HepG2 (cell line): ENCODE data around the gene C1orf141. TPM values are rescaled to one million over a fixed set of nuclear protein-coding genes. Genes with fewer than 3 reads are reported as not detected.

Experiments
- ATAC-seq: fragments of 200-7000 bp; cut with Tn5 transposase; 3 replicates; pipeline ENCODE4 v1.9.1; 2020; ENCODE audit warnings: mild to moderate bottlenecking, moderate library complexity
- BruUV-seq: library from RNA; stranded (reverse); fragments of 400-500 nt; replicated peaks from 2 replicates; lab custom pipeline; 2021; lab: Mats Ljungman, UMichigan
- CTCF ChIA-PET: fragments of 300-600 bp; formaldehyde crosslinking; extraction: SDS; loops from one replicate; lab custom pipeline; 2021; ENCODE audit warnings: low total read pairs, inconsistent platforms, low intra/inter-chr PET ratio; lab: Yijun Ruan, JAX
- POLR2A ChIA-PET: fragments of 350-600 bp; sonication (Branson Sonifier 250); formaldehyde crosslinking; loops from one replicate; lab custom pipeline; 2020; ENCODE audit warnings: antibody characterized with exemption, inconsistent platforms; lab: Yijun Ruan, JAX
- DNase-seq: peaks from one replicate; pipeline ENCODE4 v3.0.0-alpha.2; 2015; ENCODE audit warnings: low spot score
- FAIRE-seq: peaks from 3 replicates; lab custom pipeline; 2011; peaks lifted over from hg19 to GRCh38; lab: Jason Lieb, UNC
- H2AFZ ChIP-seq: one replicate; pipeline ENCODE4 v1.6.1; 2011; ENCODE audit warnings: low read length, inconsistent platforms
- H3K27ac ChIP-seq: fragments of 300-600 bp; 3 replicates; pipeline ENCODE4 v1.8.0; 2011; ENCODE audit warnings: mixed run types, mild to moderate bottlenecking, mixed read lengths, low read length, inconsistent platforms; ENCODE audit not compliant: insufficient read depth; ENCODE audit errors: extremely low read length
- H3K27me3 ChIP-seq, 2 experiments: fragments of 200-600 bp in 1 of 2; 2 replicates in 1 of 2; 3 replicates in 1 of 2; pipeline versions ENCODE4 v1.6.0 to v1.8.0; 2011; ENCODE audit warnings: low read length in 2 of 2, mild to moderate bottlenecking in 2 of 2, moderate library complexity in 2 of 2, inconsistent platforms in 1 of 2; ENCODE audit not compliant: insufficient read depth in 2 of 2, control insufficient read depth in 1 of 2
- H3K36me3 ChIP-seq, 2 experiments: fragments of 200-600 bp in 1 of 2; replicated peaks in 1 of 2; 2 replicates in 1 of 2; 3 replicates in 1 of 2; pipeline versions ENCODE4 v1.5.1 to v1.8.0; 2011; ENCODE audit warnings: low read length in 2 of 2, inconsistent platforms in 1 of 2; ENCODE audit not compliant: insufficient read depth in 2 of 2, control insufficient read depth in 1 of 2
- H3K4me1 ChIP-seq: 2 replicates; pipeline ENCODE4 v1.5.1; 2012; ENCODE audit warnings: low read length, inconsistent platforms; ENCODE audit not compliant: insufficient read depth
- H3K4me2 ChIP-seq: 2 replicates; pipeline ENCODE4 v1.6.0; 2011; ENCODE audit warnings: low read depth, low read length, inconsistent platforms
- H3K4me3 ChIP-seq, 3 experiments: fragments of 200-600 bp in 1 of 3; sonication (generic), shearing (Covaris generic) in 1 of 3; replicated peaks in 1 of 3; 2 replicates each; pipeline ENCODE4 v1.5.1; 2011 to 2016; ENCODE audit warnings: low read length in 3 of 3, inconsistent platforms in 2 of 3, low read depth in 2 of 3, mild to moderate bottlenecking in 2 of 3, control low read depth in 1 of 3, mixed read lengths in 1 of 3; ENCODE audit not compliant: insufficient read depth in 1 of 3
- H3K79me2 ChIP-seq: one replicate; pipeline ENCODE4 v1.6.1; 2011; ENCODE audit warnings: low read length, inconsistent platforms; ENCODE audit not compliant: insufficient read depth
- H3K9ac ChIP-seq: 2 replicates; pipeline ENCODE4 v1.6.0; 2011; ENCODE audit warnings: mild to moderate bottlenecking, low read depth, low read length, inconsistent platforms; ENCODE audit not compliant: insufficient read depth
- H3K9me3 ChIP-seq: 2 replicates; pipeline ENCODE4 v1.5.1; 2012; ENCODE audit warnings: mild to moderate bottlenecking, low read length
- H4K20me1 ChIP-seq: 2 replicates; pipeline ENCODE4 v1.6.0; 2011; ENCODE audit warnings: inconsistent platforms, mild to moderate bottlenecking, low read length, moderate library complexity; ENCODE audit not compliant: insufficient read depth
- ISL2 ChIP-seq: sonication (generic); formaldehyde crosslinking; IDR thresholded peaks from 2 replicates; pipeline ENCODE4 v1.5.0; 2020; ENCODE audit warnings: missing genetic modification reagents
- JDP2 ChIP-seq: sonication (generic); formaldehyde crosslinking; IDR thresholded peaks from 2 replicates; pipeline ENCODE4 v1.8.1; 2022; ENCODE audit warnings: missing genetic modification reagents, borderline replicate concordance
- NR2F2 ChIP-seq: IDR thresholded peaks from 2 replicates; pipeline ENCODE4 v1.6.1; 2012; ENCODE audit warnings: low read depth, inconsistent platforms, borderline replicate concordance
- RARA ChIP-seq: IDR thresholded peaks from 2 replicates; pipeline ENCODE4 v1.6.1; 2016; ENCODE audit warnings: missing genetic modification reagents, missing compliant biosample characterization
- ZNF20 ChIP-seq: sonication (generic); formaldehyde crosslinking; IDR thresholded peaks from 2 replicates; pipeline ENCODE4 v1.4.0; 2020; ENCODE audit warnings: mild to moderate bottlenecking, moderate library complexity, missing genetic modification reagents
- ZNF572 ChIP-seq: sonication (generic); formaldehyde crosslinking; IDR thresholded peaks from 2 replicates; pipeline ENCODE4 v1.5.1; 2020; ENCODE audit warnings: mild to moderate bottlenecking, missing genetic modification reagents
- ZNF816 ChIP-seq: sonication (generic); formaldehyde crosslinking; IDR thresholded peaks from 2 replicates; pipeline ENCODE4 v1.8.0; 2022; ENCODE audit warnings: missing genetic modification reagents, mild to moderate bottlenecking, borderline replicate concordance
- ZNF850 ChIP-seq: sonication (generic); formaldehyde crosslinking; conservative IDR thresholded peaks from 2 replicates; pipeline ENCODE4 v1.9.0; 2021; ENCODE audit warnings: mild to moderate bottlenecking, missing genetic modification reagents
- ZSCAN20 ChIP-seq: sonication (generic); formaldehyde crosslinking; IDR thresholded peaks from 2 replicates; pipeline ENCODE4 v1.4.0; 2020; ENCODE audit warnings: missing genetic modification reagents, mild to moderate bottlenecking, borderline replicate concordance
- WGBS: methylation state at CpG from one replicate; pipeline ENCODE4 v1.1.6; 2017; ENCODE audit warnings: low lambda C conversion rate; 5-methylcytosine and 5-hydroxymethylcytosine counted together
- in situ Hi-C: cut with HindIII; loops from 2 replicates; pipeline ENCODE4 v1.10.0; 2017; ENCODE audit warnings: low pct_unique_long_range_greater_than_20kb; ENCODE audit not compliant: extremely low pct_ligation_motif_present
- intact Hi-C: fragments of 100-400 bp; cut with micrococcal nuclease; formaldehyde crosslinking; loops from one replicate; pipeline ENCODE4 v1.10.0; 2022; ENCODE audit not compliant: unreplicated experiment
- polyA plus RNA-seq, 8 experiments: library from polyadenylated mRNA; depleted of rRNA in 3 of 8; stranded (reverse) in 7 of 8; unstranded in 1 of 8; fragments of >200 nt; fragmentation: Illumina TruSeq in 4 of 8; extraction: Trizol in 4 of 8; gene quantifications; 2 replicates each; pipeline versions ENCODE4 v1.2.1 to v1.2.3, GENCODE V29; 2011 to 2016; ENCODE audit warnings: low read depth in 4 of 8, missing spikeins in 1 of 8, mixed read lengths in 1 of 8; ENCODE audit not compliant: insufficient read depth in 1 of 8
- total RNA-seq, 5 experiments: library from RNA; depleted of rRNA; stranded (reverse); fragments of >200 nt; fragmentation: Illumina TruSeq; extraction: Trizol; gene quantifications; 2 replicates each; pipeline ENCODE4 v1.2.3, GENCODE V29; 2016; ENCODE audit warnings: low read depth in 1 of 5
- TF ChIP-seq, protein P1 (sequence below): sonication (generic); formaldehyde crosslinking; IDR thresholded peaks from 2 replicates; pipeline ENCODE4 v1.5.1; 2020; ENCODE audit warnings: mild to moderate bottlenecking, missing genetic modification reagents
- TF ChIP-seq, protein P2 (sequence below): sonication (generic); formaldehyde crosslinking; conservative IDR thresholded peaks from 2 replicates; pipeline ENCODE4 v1.8.0; 2022; ENCODE audit warnings: mild to moderate bottlenecking, moderate library complexity, missing genetic modification reagents

C1orf141 gene
- total and polyA plus RNA-seq, 2 of the 13 experiments (the other 11 are each of a cell fraction or from before 2014, with no cell fraction given) = not detected

DNA sequence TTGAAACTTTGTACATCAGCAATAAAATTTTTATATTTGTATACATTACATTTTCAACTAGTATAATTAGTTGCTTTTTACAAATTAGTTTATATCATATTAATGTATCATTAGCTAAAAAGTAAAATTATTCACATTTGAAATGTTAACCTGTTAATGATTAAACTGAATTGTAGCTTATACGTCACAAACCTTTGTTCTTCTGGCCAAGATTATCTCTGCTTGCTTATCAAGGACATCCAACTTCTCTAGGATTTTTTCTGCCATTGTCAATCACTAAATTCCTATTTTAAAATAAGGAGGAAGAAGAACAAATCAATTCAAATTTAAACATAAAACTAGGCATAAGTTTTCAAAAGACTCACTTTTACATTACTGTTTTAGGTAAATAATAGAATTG, 7.8 kb downstream of the C1orf141 start:
- no peak for TF ChIP-seq ZSCAN20 (CRISPR knock-in tag)
- no peak for TF ChIP-seq ISL2 (CRISPR knock-in tag)
- no peak for TF ChIP-seq ZNF20 (CRISPR knock-in tag)
- TF ChIP-seq, all 625 proteins: peak for 0
- H3K4me1 ChIP-seq = peaks cover 7% of the 10 kb centered on the region; the same call in 1 of the 2 replicates
- no peak overlapping the region for H3K4me3 ChIP-seq
- no peaks in the 10 kb centered on the region for H3K79me2 ChIP-seq
- ATAC-seq (no peak), FAIRE-seq (no peak), DNase-seq (no peak)
- H4K20me1 ChIP-seq = no peaks in the 10 kb centered on the region
- POLR2A ChIA-PET = no interaction called here
- no peaks in the 10 kb centered on the region for H3K27me3 ChIP-seq
- H2AFZ ChIP-seq = no peak overlapping the region
- H3K9me3 ChIP-seq = no peaks in the 10 kb centered on the region
- no peak overlapping the region for H3K27ac ChIP-seq
- intact Hi-C loops = no loop called here
- no TSS peak for BruUV-seq
- no peaks in the 10 kb centered on the region for H3K36me3 ChIP-seq
- WGBS = 2% methylated on average over 1 of the region's 1 CpG
- CTCF ChIA-PET = no interaction called here
- H3K9ac ChIP-seq = no peak overlapping the region
- in situ Hi-C loops = no loop called here
- H3K4me2 ChIP-seq = no peak overlapping the region

DNA sequence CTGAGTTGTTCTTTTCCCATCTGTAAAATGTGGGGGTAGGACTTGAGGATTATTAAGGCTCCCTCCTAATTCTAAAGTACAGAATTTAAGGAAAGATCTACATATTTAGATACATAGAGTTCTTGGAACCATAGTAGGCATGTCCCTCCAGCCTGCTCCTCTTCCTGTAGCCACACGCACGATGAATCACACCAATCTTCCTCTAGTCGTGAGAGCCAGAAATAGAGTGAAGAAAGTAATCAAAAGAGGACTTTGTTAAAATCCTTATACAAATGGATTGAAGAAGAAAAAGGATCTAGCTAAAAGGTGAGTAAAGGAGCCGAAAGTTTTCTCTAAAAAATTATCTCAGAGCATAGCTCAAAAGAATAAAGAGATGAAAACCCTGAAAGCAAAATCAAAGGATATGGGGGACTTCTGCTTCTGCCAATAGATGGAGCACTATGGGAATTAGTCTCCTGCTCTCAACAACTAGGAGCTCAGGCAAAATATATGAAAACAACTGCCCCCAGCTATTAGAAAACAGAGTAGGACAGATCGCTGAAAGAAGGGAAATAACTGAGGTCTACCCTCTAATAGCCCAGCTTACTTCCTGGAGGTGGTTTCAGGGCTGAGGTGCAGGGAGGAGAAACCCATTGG, 8.5 kb downstream of the C1orf141 start:
- DNase-seq (no peak), ATAC-seq (no peak; the same call in 2 of the 3 replicates), FAIRE-seq (no peak)
- no peaks in the 10 kb centered on the region for H3K79me2 ChIP-seq
- intact Hi-C loops (no loop called here), in situ Hi-C loops (no loop called here)
- H3K4me2 ChIP-seq = no peak overlapping the region
- WGBS = 51% methylated on average over 5 of the region's 5 CpGs
- no peak overlapping the region for H2AFZ ChIP-seq
- no peak overlapping the region for H3K27ac ChIP-seq
- no peak overlapping the region for H3K4me3 ChIP-seq
- POLR2A ChIA-PET = no interaction called here
- no peak overlapping the region for H3K9ac ChIP-seq
- no peaks in the 10 kb centered on the region for H3K36me3 ChIP-seq
- no peaks in the 10 kb centered on the region for H4K20me1 ChIP-seq
- no TSS peak for BruUV-seq
- no peaks in the 10 kb centered on the region for H3K27me3 ChIP-seq
- no peaks in the 10 kb centered on the region for H3K9me3 ChIP-seq
- H3K4me1 ChIP-seq = peaks cover 7% of the 10 kb centered on the region; the same call in 1 of the 2 replicates
- CTCF ChIA-PET = no interaction called here
- TF ChIP-seq RARA (CRISPR knock-in tag) (no peak), ZNF572 (CRISPR knock-in tag) (no peak), ZNF816 (CRISPR knock-in tag) (no peak), ZNF850 (no peak), JDP2 (CRISPR knock-in tag) (no peak), NR2F2 (no peak)
- TF ChIP-seq, protein P1, sequence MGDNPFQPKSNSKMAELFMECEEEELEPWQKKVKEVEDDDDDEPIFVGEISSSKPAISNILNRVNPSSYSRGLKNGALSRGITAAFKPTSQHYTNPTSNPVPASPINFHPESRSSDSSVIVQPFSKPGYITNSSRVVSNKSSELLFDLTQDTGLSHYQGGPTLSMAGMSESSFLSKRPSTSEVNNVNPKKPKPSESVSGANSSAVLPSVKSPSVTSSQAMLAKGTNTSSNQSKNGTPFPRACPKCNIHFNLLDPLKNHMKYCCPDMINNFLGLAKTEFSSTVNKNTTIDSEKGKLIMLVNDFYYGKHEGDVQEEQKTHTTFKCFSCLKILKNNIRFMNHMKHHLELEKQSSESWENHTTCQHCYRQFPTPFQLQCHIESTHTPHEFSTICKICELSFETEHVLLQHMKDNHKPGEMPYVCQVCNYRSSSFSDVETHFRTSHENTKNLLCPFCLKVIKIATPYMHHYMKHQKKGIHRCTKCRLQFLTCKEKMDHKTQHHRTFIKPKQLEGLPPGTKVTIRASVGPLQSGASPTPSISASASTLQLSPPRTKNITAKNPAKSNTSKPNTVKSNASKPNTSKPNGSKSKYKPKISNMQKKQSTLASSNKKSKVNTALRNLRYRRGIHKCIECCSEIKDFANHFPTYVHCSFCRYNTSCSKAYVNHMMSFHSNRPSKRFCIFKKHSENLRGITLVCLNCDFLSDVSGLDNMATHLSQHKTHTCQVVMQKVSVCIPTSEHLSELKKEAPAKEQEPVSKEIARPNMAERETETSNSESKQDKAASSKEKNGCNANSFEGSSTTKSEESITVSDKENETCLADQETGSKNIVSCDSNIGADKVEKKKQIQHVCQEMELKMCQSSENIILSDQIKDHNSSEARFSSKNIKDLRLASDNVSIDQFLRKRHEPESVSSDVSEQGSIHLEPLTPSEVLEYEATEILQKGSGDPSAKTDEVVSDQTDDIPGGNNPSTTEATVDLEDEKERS (CRISPR knock-in tag) = no peak
- TF ChIP-seq, protein P2, sequence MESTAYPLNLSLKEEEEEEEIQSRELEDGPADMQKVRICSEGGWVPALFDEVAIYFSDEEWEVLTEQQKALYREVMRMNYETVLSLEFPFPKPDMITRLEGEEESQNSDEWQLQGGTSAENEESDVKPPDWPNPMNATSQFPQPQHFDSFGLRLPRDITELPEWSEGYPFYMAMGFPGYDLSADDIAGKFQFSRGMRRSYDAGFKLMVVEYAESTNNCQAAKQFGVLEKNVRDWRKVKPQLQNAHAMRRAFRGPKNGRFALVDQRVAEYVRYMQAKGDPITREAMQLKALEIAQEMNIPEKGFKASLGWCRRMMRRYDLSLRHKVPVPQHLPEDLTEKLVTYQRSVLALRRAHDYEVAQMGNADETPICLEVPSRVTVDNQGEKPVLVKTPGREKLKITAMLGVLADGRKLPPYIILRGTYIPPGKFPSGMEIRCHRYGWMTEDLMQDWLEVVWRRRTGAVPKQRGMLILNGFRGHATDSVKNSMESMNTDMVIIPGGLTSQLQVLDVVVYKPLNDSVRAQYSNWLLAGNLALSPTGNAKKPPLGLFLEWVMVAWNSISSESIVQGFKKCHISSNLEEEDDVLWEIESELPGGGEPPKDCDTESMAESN = no peak
